ENCODE measurements around the gene SPRN.
"Not testable (repeated sequence)": the region's sequence is repeated elsewhere in the genome, so short reads cannot be mapped to it uniquely, and the experiment has no call there.

GRCh38 chr10:133431888-133432613 is 7.6 kb upstream of the SPRN start:
- TF ChIP-seq POLR2A (IDR thresholded peaks at IDR 0.05; ENCODE audit: low read length); HDAC2 (IDR thresholded peaks at IDR 0.05); ZNF302 (CRISPR knock-in tag; IDR thresholded peaks at IDR 0.05); MYC (IDR thresholded peaks at IDR 0.05; ENCODE audit: borderline replicate concordance, low read length); MAFK (IDR thresholded peaks at IDR 0.05; ENCODE audit: partially characterized antibody); KDM5A (IDR thresholded peaks at IDR 0.05); CBX8 (IDR thresholded peaks at IDR 0.05); JUNB (IDR thresholded peaks at IDR 0.05); FOSL2 (IDR thresholded peaks at IDR 0.05); FOSL2 (CRISPR knock-in tag; IDR thresholded peaks at IDR 0.05): not testable (repeated sequence)
- TF ChIP-seq, protein P1, sequence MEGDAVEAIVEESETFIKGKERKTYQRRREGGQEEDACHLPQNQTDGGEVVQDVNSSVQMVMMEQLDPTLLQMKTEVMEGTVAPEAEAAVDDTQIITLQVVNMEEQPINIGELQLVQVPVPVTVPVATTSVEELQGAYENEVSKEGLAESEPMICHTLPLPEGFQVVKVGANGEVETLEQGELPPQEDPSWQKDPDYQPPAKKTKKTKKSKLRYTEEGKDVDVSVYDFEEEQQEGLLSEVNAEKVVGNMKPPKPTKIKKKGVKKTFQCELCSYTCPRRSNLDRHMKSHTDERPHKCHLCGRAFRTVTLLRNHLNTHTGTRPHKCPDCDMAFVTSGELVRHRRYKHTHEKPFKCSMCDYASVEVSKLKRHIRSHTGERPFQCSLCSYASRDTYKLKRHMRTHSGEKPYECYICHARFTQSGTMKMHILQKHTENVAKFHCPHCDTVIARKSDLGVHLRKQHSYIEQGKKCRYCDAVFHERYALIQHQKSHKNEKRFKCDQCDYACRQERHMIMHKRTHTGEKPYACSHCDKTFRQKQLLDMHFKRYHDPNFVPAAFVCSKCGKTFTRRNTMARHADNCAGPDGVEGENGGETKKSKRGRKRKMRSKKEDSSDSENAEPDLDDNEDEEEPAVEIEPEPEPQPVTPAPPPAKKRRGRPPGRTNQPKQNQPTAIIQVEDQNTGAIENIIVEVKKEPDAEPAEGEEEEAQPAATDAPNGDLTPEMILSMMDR (IDR thresholded peaks at IDR 0.05) = not testable (repeated sequence)
- TF ChIP-seq, protein P2, sequence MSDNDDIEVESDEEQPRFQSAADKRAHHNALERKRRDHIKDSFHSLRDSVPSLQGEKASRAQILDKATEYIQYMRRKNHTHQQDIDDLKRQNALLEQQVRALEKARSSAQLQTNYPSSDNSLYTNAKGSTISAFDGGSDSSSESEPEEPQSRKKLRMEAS (IDR thresholded peaks at IDR 0.05) = not testable (repeated sequence)
- TF ChIP-seq, protein P3, sequence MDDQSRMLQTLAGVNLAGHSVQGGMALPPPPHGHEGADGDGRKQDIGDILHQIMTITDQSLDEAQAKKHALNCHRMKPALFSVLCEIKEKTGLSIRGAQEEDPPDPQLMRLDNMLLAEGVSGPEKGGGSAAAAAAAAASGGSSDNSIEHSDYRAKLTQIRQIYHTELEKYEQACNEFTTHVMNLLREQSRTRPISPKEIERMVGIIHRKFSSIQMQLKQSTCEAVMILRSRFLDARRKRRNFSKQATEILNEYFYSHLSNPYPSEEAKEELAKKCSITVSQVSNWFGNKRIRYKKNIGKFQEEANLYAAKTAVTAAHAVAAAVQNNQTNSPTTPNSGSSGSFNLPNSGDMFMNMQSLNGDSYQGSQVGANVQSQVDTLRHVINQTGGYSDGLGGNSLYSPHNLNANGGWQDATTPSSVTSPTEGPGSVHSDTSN (IDR thresholded peaks at IDR 0.05) = not testable (repeated sequence)
- TF ChIP-seq, protein P4, sequence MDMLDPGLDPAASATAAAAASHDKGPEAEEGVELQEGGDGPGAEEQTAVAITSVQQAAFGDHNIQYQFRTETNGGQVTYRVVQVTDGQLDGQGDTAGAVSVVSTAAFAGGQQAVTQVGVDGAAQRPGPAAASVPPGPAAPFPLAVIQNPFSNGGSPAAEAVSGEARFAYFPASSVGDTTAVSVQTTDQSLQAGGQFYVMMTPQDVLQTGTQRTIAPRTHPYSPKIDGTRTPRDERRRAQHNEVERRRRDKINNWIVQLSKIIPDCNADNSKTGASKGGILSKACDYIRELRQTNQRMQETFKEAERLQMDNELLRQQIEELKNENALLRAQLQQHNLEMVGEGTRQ (IDR thresholded peaks at IDR 0.05) = not testable (repeated sequence)
